ENCODE measurements around the gene EPM2A.

GRCh38 chr6:145652572-145652971, 82.7 kb downstream of the EPM2A start:
- TF ChIP-seq POLR2A (IDR thresholded peaks at IDR 0.05; ENCODE audit: low read depth, low read length) (no peak), CTCF (IDR thresholded peaks at IDR 0.05; ENCODE audit: extremely low read depth in 1 of 2, insufficient read depth in 1 of 2, low read depth in 1 of 2, low read length in 2 of 2) (no peak)
- TF ChIP-seq, protein P1, sequence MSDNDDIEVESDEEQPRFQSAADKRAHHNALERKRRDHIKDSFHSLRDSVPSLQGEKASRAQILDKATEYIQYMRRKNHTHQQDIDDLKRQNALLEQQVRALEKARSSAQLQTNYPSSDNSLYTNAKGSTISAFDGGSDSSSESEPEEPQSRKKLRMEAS (IDR thresholded peaks at IDR 0.05; ENCODE audit: insufficient read depth, insufficient read length): no peak
